Spinal cord (tissue), 10 donors: ENCODE measurements around the gene B3GNT3. TPM values are rescaled to one million over a fixed set of nuclear protein-coding genes. Genes with fewer than 3 reads are reported as not detected.

ENCODE experiments used
- DNase-seq, 6 donors: peaks; one replicate each; pipeline versions ENCODE4 v3.0.0 to v3.0.0-alpha.2; 2013 to 2015; ENCODE audit warnings: low spot score in 6 of 6, low read depth in 4 of 6
- H3K27ac ChIP-seq: one replicate; pipeline ENCODE4 v1.5.1; 2013; ENCODE audit warnings: low read depth, low read length, control low read depth
- H3K27me3 ChIP-seq: one replicate; pipeline ENCODE4 v1.6.1; 2013; ENCODE audit warnings: low read length; ENCODE audit not compliant: control insufficient read depth, insufficient read depth
- H3K36me3 ChIP-seq: one replicate; pipeline ENCODE4 v1.6.1; 2013; ENCODE audit warnings: low read length; ENCODE audit not compliant: control insufficient read depth, insufficient read depth
- H3K4me1 ChIP-seq: one replicate; pipeline ENCODE4 v1.6.1; 2013; ENCODE audit warnings: low read length; ENCODE audit not compliant: control insufficient read depth, insufficient read depth
- H3K4me3 ChIP-seq: one replicate; pipeline ENCODE4 v1.5.1; 2013; ENCODE audit warnings: low read depth, low read length, control low read depth
- H3K9me3 ChIP-seq: one replicate; pipeline ENCODE4 v1.6.1; 2013; ENCODE audit warnings: low read length; ENCODE audit not compliant: control insufficient read depth, insufficient read depth
- WGBS: methylation state at CpG from one replicate; pipeline ENCODE4 v1.1.5; 2013; ENCODE audit warnings: missing lambda C conversion rate; ENCODE audit not compliant: insufficient coverage; 5-methylcytosine and 5-hydroxymethylcytosine counted together
- polyA plus RNA-seq, 2 donors: library from polyadenylated mRNA; unstranded; fragments of 120-200 nt; gene quantifications; one replicate each; pipeline ENCODE4 v1.2.1, GENCODE V29; 2013; ENCODE audit not compliant: insufficient read length in 2 of 2
- small RNA-seq: library from RNA; depleted of rRNA; stranded (forward); fragments of <200 nt; gene quantifications from one replicate; pipeline ENCODE3, GENCODE V24; 2014; ENCODE audit warnings: low replicate concordance
- total RNA-seq, 2 donors: library from RNA; depleted of rRNA in 1 of 2; stranded (reverse); fragments of 120-200 nt in 1 of 2; fragments of >200 nt in 1 of 2; gene quantifications; one replicate each; pipeline versions ENCODE4 v1.2.3 to v1.2.4, GENCODE V29; 2013 to 2014
- donor health status: healthy.

B3GNT3 gene
- total and polyA plus RNA-seq, 4 donors = 0.11 to 0.12 TPM; not detected in 2

DNA sequence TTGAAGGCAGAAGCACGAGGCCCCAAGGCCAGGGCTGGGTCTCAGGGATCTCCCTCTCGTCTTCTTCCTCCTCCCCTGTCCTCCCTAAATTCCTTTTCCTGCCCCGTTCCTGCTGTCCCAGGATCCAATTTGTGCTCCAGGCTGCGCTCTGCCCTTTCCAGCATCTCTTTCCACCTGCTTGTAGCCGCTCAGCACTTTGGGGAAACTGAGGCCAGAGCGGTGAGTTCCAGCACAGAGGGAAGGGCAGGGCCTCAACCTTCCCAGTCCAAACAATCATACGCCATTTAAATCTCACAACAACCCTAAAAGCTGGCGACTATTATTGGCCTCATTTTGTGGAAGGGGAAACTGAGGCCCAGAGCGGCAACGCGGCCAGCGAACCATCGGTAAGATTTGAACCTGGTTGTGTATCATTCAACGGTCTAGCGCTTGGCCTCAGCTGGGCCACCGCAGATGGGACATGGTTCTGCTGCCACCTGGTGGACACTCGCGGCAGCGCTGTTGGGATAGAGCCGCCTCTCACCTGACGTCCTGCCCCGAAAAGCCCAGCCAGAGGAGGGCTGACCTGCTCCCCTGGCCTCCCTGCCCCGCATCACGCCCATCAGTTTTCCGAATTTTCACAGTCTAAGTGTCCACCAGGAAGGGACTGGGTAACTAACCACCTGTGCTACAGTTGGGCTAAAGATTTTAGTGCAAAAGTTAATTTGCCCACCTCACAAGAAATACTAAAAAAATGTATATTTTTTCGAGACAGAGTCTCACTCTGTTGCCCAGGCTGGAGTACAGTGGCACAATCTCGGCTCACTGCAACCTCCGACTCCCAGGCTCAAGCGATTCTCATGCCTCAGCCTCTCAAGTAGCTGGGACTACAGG is 60.6 kb downstream of the B3GNT3 start:
- no peak overlapping the region for H3K4me3 ChIP-seq
- H3K27ac ChIP-seq = no peak overlapping the region
- no peaks in the 10 kb centered on the region for H3K27me3 ChIP-seq
- peaks cover 8% of the 10 kb centered on the region for H3K4me1 ChIP-seq
- H3K36me3 ChIP-seq = no peaks in the 10 kb centered on the region
- H3K9me3 ChIP-seq = no peaks in the 10 kb centered on the region
- 19% methylated on average over 24 of the region's 29 CpGs for WGBS
- peak in 5 of 6 donors; percentile 45 to 91 (median 59) for DNase-seq

DNA sequence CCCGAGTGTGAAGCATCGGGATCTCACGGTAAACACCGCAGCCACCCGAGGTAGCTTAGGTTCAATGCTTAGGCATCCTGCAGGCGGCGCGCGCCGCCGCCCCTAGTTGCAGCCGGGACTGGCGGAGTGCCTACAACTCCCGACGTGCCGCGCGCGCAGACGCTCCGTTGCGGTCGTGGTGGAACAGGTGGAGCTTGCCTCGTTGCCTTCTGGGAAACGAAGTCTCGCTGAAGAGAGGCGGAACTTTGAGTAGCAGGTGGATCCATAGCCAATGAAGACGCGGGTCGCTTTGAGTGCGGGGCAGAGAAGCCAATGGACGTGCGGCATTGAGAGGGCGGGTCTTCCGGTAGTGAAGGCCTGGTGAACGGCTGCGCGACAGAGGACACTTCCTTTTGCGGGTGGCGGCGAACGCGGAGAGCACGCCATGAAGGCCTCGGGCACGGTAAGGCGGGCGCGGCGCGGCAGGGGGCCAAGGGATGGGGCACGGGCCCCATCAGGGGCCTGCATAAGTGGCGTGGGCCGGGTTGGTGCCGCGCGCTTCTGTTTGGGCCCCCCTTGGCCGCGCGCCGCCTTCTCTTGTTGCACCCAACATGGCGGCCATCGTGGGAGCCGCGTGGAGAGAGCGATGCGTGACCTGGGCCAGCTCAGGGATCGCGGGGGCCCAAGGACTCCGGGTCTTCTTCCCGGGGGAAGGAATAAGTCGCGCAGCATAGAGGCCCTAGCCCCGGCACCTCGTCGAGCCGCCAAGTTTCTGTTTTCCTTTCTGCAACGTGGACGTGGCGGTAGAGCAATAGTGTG is 64.8 kb downstream of the B3GNT3 start, which contains the start of gene RPL18A:
RPL18A (plus strand) TSS at position 378 of the 798 bp plus-strand sequence; CDS start at position 425, 47 bp downstream.
- Histone ChIP-seq H3K27ac (peak within 1 kb of the TSS; percentile 1), H3K36me3 (peaks cover 38% of the 10 kb centered on the region), H3K4me1 (peaks cover 22% of the 10 kb centered on the region), H3K9me3 (no peaks in the 10 kb centered on the region), H3K4me3 (peak within 1 kb of the TSS; percentile 92), H3K27me3 (no peaks in the 10 kb centered on the region)
- DNase-seq = peak; percentile 96 to 100 (median 99)
- WGBS = under 1% methylated on average over 80 of the region's 80 CpGs

DNA sequence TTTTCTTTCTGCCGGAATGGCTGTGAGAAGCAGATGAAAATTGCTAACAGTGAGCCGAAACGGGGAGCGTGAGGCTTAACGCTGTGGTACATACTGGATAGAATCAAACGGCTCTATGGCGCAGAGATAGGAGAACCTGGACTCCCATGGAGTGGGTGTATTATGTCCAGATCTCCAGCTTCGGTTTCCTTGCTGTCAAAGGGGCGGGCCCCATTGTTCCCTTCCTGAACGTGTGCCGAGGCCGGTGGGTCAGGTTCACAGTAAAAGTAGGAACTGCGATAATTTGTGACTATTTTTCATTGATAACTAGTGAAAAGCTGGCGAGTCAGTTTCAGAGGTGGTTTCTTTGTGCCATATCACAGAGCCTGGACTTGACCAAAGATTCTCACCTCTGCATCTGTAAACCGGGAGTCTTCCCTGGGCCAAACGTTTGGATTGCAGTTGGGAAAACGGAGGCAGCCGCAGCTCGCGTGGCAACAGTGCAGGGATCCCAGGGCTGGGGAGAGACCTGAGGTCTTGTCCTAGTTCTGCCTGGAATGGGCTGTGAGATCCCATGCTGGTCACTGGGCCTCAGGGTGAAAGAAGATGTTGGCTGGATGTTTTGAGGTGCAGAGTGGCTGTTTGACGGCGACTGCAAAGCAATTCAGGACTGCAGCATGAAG is 65.5 kb downstream of the B3GNT3 start:
- Histone ChIP-seq H3K4me1 (peaks cover 22% of the 10 kb centered on the region), H3K9me3 (no peaks in the 10 kb centered on the region), H3K4me3 (peak overlapping the region; percentile 92), H3K27ac (peak overlapping the region; percentile 1), H3K27me3 (no peaks in the 10 kb centered on the region), H3K36me3 (peaks cover 45% of the 10 kb centered on the region)
- 1% methylated on average over 22 of the region's 22 CpGs for WGBS
- DNase-seq = no peak

DNA sequence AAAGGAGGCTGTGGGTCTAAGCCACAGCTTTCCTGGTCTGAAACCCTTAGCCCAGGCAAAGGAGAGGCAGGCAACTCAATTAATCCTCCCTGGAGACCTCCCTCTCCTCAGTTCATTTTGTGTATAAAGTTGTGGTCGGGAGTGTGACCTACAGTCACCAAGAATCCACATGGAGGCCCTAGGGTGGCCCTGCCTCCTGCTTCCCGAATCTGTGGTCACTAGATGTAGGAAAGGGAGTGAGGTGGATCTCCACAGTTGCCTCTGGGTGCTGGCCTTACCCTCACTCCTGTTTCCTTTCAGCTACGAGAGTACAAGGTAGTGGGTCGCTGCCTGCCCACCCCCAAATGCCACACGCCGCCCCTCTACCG is 66.0 kb downstream of the B3GNT3 start:
- no peaks in the 10 kb centered on the region for H3K9me3 ChIP-seq
- H3K4me1 ChIP-seq = peaks cover 22% of the 10 kb centered on the region
- H3K27ac ChIP-seq = no peak overlapping the region
- WGBS = no CpG with 5 or more reads among the region's 7 CpGs
- no peak for DNase-seq
- no peaks in the 10 kb centered on the region for H3K27me3 ChIP-seq
- peak overlapping the region; percentile 92 for H3K4me3 ChIP-seq
- peaks cover 50% of the 10 kb centered on the region for H3K36me3 ChIP-seq

DNA sequence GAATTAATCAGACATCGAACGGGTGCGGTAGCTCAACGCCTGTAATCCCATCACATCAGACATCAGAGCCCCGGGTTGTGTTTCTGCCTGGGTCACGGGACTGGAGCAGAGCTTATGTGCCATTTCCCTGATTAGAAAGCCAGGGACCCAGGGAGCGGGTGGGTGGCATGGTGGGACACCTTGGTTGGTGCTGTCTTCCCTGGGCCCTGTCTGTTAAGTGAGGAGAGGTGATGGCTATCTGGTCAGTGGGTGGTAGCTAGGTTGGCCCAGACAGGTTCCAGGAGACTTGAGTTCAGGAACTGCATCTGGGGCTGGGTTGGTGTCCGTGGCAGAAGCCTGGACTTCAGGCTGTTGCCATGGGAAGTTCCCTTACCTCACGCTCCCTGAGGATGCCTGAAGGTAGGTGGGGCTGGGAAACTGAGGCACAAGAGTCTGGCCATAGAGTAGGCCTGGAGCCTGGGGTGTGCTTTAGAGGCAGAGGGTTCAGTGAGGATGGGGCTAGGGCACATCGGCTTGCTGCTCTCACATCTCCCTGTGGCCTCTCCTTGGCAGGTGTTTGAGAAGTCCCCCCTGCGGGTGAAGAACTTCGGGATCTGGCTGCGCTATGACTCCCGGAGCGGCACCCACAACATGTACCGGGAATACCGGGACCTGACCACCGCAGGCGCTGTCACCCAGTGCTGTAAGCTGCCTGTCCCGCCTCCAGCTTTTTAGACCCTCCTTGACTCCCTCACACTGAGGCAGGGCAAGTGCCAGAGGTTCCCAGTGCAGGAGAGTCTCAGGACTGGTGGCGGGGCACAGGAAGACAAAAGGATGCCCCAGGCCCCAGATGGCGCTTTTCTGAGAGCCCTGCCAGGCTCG is 66.8 kb downstream of the B3GNT3 start:
- Histone ChIP-seq H3K4me1 (peaks cover 22% of the 10 kb centered on the region), H3K9me3 (no peaks in the 10 kb centered on the region), H3K27ac (no peak overlapping the region), H3K27me3 (no peaks in the 10 kb centered on the region), H3K4me3 (no peak overlapping the region), H3K36me3 (peaks cover 54% of the 10 kb centered on the region)
- WGBS = 88% methylated on average over 20 of the region's 23 CpGs
- no peak for DNase-seq

DNA sequence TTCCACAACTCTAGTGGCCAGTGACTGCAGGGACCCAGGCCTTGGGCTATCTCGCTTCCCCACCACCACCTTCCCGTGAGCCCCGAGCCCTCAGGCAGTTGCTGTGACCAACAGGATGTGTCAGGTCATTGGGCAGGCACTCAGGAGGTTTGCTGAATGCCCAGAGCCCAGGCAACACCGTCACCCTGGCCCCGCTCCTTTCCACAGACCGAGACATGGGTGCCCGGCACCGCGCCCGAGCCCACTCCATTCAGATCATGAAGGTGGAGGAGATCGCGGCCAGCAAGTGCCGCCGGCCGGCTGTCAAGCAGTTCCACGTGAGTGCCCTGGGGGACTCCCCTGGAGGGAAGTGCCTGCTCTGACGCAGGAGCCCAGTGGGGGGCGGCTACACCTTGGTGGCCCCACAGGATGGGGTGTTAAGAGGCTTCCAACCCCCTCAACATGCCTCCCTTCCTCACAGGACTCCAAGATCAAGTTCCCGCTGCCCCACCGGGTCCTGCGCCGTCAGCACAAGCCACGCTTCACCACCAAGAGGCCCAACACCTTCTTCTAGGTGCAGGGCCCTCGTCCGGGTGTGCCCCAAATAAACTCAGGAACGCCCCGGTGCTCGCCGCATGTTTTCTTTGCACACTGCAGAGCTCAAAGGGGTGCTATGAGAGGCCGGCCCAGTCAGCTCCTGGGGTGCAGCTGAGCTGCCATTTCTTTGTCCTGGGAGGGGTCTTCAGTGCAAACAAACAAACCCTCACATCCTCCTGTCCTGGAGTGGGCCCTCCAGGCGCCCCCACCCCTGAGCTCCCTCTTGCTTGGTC is 68.0 kb downstream of the B3GNT3 start:
- DNase-seq = no peak

More for the DNA sequence above, 68.0 kb downstream of the B3GNT3 start:
- no peak overlapping the region for H3K27ac ChIP-seq
- peaks cover 57% of the 10 kb centered on the region for H3K36me3 ChIP-seq
- peaks cover 22% of the 10 kb centered on the region for H3K4me1 ChIP-seq
- H3K27me3 ChIP-seq = no peaks in the 10 kb centered on the region
- H3K4me3 ChIP-seq = no peak overlapping the region
- WGBS = 88% methylated on average over 23 of the region's 31 CpGs
- H3K9me3 ChIP-seq = no peaks in the 10 kb centered on the region

Small RNA genes within 50 kb of the gene (small RNA-seq; reads per million reads assigned to genes)
- gene SNORA68 = not detected

Other genes starting within 250 kb of the B3GNT3 start
- gene COLGALT1, start 239.5 kb upstream of the B3GNT3 start, total RNA-seq = 10 to 100 TPM; 24.3 to 41.0 TPM
- 10 to 100 TPM; 38.6 to 64.5 TPM for gene COLGALT1, start 239.5 kb upstream of the B3GNT3 start, polyA plus RNA-seq
- 10 to 100 TPM; 11.2 to 33.6 TPM for gene UNC13A, start 106.8 kb upstream of the B3GNT3 start, total RNA-seq
- gene UNC13A, start 106.8 kb upstream of the B3GNT3 start, polyA plus RNA-seq = 10 to 100 TPM; 47.3 to 57.4 TPM
- 10 to 100 TPM; 16.6 to 29.8 TPM for gene MAP1S, start 75.7 kb upstream of the B3GNT3 start, total RNA-seq
- 10 to 100 TPM; 57.1 to 64.4 TPM for gene MAP1S, start 75.7 kb upstream of the B3GNT3 start, polyA plus RNA-seq
- gene FCHO1, start 43.7 kb upstream of the B3GNT3 start, total RNA-seq = 10 to 100 TPM in 1 of 2 donors, 1 to 10 TPM in 1; 6.8 to 13.3 TPM
- gene FCHO1, start 43.7 kb upstream of the B3GNT3 start, polyA plus RNA-seq = 10 to 100 TPM; 29.8 to 41.9 TPM
- not detected for gene INSL3, start 26.4 kb downstream of the B3GNT3 start, total RNA-seq
- gene INSL3, start 26.4 kb downstream of the B3GNT3 start, polyA plus RNA-seq = under 1 TPM; 0.48 to 0.63 TPM
- gene JAK3, start 52.8 kb downstream of the B3GNT3 start, total RNA-seq = 1 to 10 TPM; 2.8 to 4.3 TPM
- gene JAK3, start 52.8 kb downstream of the B3GNT3 start, polyA plus RNA-seq = 1 to 10 TPM; 4.2 to 5.0 TPM
- gene RPL18A, start 64.8 kb downstream of the B3GNT3 start, total RNA-seq = 1,000 to 10,000 TPM in 1 of 2 donors, 100 to 1,000 TPM in 1; 422 to 1,388 TPM
- 100 to 1,000 TPM; 927 to 972 TPM for gene RPL18A, start 64.8 kb downstream of the B3GNT3 start, polyA plus RNA-seq
- gene SLC5A5, start 76.8 kb downstream of the B3GNT3 start, total RNA-seq = 100 to 1,000 TPM in 1 of 2 donors, 1 to 10 TPM in 1; 6.8 to 104 TPM
- gene SLC5A5, start 76.8 kb downstream of the B3GNT3 start, polyA plus RNA-seq = 10 to 100 TPM in 1 of 2 donors, under 1 TPM in 1; 0.10 to 13.5 TPM
- 10 to 100 TPM; 24.5 to 28.4 TPM for gene CCDC124, start 137.9 kb downstream of the B3GNT3 start, total RNA-seq
- gene CCDC124, start 137.9 kb downstream of the B3GNT3 start, polyA plus RNA-seq = 100 to 1,000 TPM; 139 to 142 TPM
- gene KCNN1, start 172.0 kb downstream of the B3GNT3 start, total RNA-seq = 10 to 100 TPM in 1 of 2 donors, 1 to 10 TPM in 1; 7.3 to 14.0 TPM
- 10 to 100 TPM; 40.3 to 45.1 TPM for gene KCNN1, start 172.0 kb downstream of the B3GNT3 start, polyA plus RNA-seq
- 1 to 10 TPM; 6.4 to 8.0 TPM for gene ARRDC2, start 213.0 kb downstream of the B3GNT3 start, total RNA-seq
- 1 to 10 TPM; 4.9 to 5.3 TPM for gene ARRDC2, start 213.0 kb downstream of the B3GNT3 start, polyA plus RNA-seq